Measurements from ENCODE around the gene PPP2R2C. TPM values are rescaled to one million over a fixed set of nuclear protein-coding genes. Genes with fewer than 3 reads are reported as not detected.

PPP2R2C gene
- total RNA-seq, 1 experiment from 2014 or later: 26.7 TPM

DNA sequence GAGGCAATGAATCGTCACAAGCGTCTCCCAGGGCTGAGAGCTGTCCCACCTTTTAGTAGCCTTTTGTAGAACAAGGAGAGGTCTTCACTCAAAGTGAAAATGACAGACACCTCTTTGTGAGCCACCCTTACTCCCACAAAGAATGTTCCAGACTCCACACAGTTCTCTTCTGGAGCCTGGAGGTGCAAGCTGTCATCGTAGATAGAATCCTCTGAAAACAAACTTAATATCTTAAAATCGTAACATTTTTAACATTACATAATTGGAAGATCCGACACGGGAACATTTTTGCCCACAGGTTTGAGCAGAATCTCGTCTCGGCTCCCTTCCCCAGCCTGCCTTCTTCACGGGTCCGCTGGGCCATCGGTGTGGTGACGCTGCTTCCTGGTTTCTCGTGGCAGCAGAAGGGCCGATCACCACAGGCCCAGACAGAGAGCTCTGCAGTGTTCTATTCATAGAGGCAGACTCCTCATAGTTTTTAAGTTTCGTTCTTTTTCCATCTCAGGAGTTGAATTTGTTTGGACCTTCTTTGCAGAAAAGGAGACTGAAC, 175.1 kb downstream of the PPP2R2C start:
- CTCF ChIA-PET: no interaction called here
- Histone ChIP-seq H3K36me3 (ENCODE audit: control insufficient read depth, insufficient read depth, low read length) (no peaks in the 10 kb centered on the region), H3K4me1 (ENCODE audit: control insufficient read depth, insufficient read depth, low read length) (no peaks in the 10 kb centered on the region), H3K27ac (ENCODE audit: low read length) (no peak overlapping the region), H3K4me3 (ENCODE audit: low read depth in 2 of 2, low read length in 2 of 2) (no peak overlapping the region), H3K27me3 (ENCODE audit: control insufficient read depth, insufficient read depth, low read length) (no peaks in the 10 kb centered on the region), H3K9me3 (ENCODE audit: control insufficient read depth, insufficient read depth, low read depth, low read length) (no peaks in the 10 kb centered on the region)
- TF ChIP-seq TCF7L2 (IDR thresholded peaks at IDR 0.05; ENCODE audit: low read depth, low read length): no peak
- TF ChIP-seq, protein P1, sequence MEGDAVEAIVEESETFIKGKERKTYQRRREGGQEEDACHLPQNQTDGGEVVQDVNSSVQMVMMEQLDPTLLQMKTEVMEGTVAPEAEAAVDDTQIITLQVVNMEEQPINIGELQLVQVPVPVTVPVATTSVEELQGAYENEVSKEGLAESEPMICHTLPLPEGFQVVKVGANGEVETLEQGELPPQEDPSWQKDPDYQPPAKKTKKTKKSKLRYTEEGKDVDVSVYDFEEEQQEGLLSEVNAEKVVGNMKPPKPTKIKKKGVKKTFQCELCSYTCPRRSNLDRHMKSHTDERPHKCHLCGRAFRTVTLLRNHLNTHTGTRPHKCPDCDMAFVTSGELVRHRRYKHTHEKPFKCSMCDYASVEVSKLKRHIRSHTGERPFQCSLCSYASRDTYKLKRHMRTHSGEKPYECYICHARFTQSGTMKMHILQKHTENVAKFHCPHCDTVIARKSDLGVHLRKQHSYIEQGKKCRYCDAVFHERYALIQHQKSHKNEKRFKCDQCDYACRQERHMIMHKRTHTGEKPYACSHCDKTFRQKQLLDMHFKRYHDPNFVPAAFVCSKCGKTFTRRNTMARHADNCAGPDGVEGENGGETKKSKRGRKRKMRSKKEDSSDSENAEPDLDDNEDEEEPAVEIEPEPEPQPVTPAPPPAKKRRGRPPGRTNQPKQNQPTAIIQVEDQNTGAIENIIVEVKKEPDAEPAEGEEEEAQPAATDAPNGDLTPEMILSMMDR (IDR thresholded peaks at IDR 0.05): no peak
- TF ChIP-seq SIN3A (IDR thresholded peaks at IDR 0.05; ENCODE audit: borderline replicate concordance, insufficient read depth, low read depth, low read length): no peak
- ATAC-seq: no peak
- in situ Hi-C loops (cut with HindIII; ENCODE audit: low pct_unique_long_range_greater_than_20kb, low sequenced_read_pairs) (no loop called here), intact Hi-C loops (cut with micrococcal nuclease; ENCODE audit: unreplicated experiment) (no loop called here)
- no TSS peak for BruUV-seq (replicated peaks)
- no peak for DNase-seq (ENCODE audit: low read depth, low spot score)
- POLR2A ChIA-PET: no interaction called here

- intact Hi-C loops (cut with micrococcal nuclease; ENCODE audit: unreplicated experiment) (no loop called here), in situ Hi-C loops (cut with HindIII; ENCODE audit: low pct_unique_long_range_greater_than_20kb, low sequenced_read_pairs) (no loop called here)
- ChIA-PET POLR2A (no interaction called here), CTCF (no interaction called here)
- no TSS peak for BruUV-seq (replicated peaks)
- no peaks in the 10 kb centered on the region for H3K27me3 ChIP-seq (ENCODE audit: control insufficient read depth, insufficient read depth, low read length)
- no peaks in the 10 kb centered on the region for H3K9me3 ChIP-seq (ENCODE audit: control insufficient read depth, insufficient read depth, low read depth, low read length)
- H3K4me1 ChIP-seq (ENCODE audit: control insufficient read depth, insufficient read depth, low read length): no peaks in the 10 kb centered on the region
- H3K4me3 ChIP-seq (ENCODE audit: low read depth in 2 of 2, low read length in 2 of 2): no peak overlapping the region
- TF ChIP-seq TCF7L2 (IDR thresholded peaks at IDR 0.05; ENCODE audit: low read depth, low read length) (no peak), POLR2AphosphoS5 (IDR thresholded peaks at IDR 0.05; ENCODE audit: low read depth, low read length) (no peak)
- TF ChIP-seq, protein P1 (IDR thresholded peaks at IDR 0.05): no peak
- DNase-seq (ENCODE audit: low read depth, low spot score) (no peak), ATAC-seq (no peak)
- no peaks in the 10 kb centered on the region for H3K36me3 ChIP-seq (ENCODE audit: control insufficient read depth, insufficient read depth, low read length)
- H3K27ac ChIP-seq (ENCODE audit: low read length): no peak overlapping the region
Measured at GRCh38 chr4:6296026-6296425, 176.4 kb downstream of the PPP2R2C start.

GRCh38 chr4:6295495-6295894, 176.9 kb downstream of the PPP2R2C start:
- intact Hi-C loops (cut with micrococcal nuclease; ENCODE audit: unreplicated experiment) (no loop called here), in situ Hi-C loops (cut with HindIII; ENCODE audit: low pct_unique_long_range_greater_than_20kb, low sequenced_read_pairs) (no loop called here)
- Histone ChIP-seq H3K27me3 (ENCODE audit: control insufficient read depth, insufficient read depth, low read length) (no peaks in the 10 kb centered on the region), H3K9me3 (ENCODE audit: control insufficient read depth, insufficient read depth, low read depth, low read length) (no peaks in the 10 kb centered on the region), H3K4me3 (ENCODE audit: low read depth in 2 of 2, low read length in 2 of 2) (no peak overlapping the region), H3K4me1 (ENCODE audit: control insufficient read depth, insufficient read depth, low read length) (no peaks in the 10 kb centered on the region), H3K36me3 (ENCODE audit: control insufficient read depth, insufficient read depth, low read length) (no peaks in the 10 kb centered on the region), H3K27ac (ENCODE audit: low read length) (no peak overlapping the region)
- POLR2A ChIA-PET: no interaction called here
- ATAC-seq: no peak
- CTCF ChIA-PET: no interaction called here
- no peak for TF ChIP-seq TCF7L2 (IDR thresholded peaks at IDR 0.05; ENCODE audit: low read depth, low read length)
- no peak for TF ChIP-seq POLR2AphosphoS5 (IDR thresholded peaks at IDR 0.05; ENCODE audit: low read depth, low read length)
- TF ChIP-seq, protein P2, sequence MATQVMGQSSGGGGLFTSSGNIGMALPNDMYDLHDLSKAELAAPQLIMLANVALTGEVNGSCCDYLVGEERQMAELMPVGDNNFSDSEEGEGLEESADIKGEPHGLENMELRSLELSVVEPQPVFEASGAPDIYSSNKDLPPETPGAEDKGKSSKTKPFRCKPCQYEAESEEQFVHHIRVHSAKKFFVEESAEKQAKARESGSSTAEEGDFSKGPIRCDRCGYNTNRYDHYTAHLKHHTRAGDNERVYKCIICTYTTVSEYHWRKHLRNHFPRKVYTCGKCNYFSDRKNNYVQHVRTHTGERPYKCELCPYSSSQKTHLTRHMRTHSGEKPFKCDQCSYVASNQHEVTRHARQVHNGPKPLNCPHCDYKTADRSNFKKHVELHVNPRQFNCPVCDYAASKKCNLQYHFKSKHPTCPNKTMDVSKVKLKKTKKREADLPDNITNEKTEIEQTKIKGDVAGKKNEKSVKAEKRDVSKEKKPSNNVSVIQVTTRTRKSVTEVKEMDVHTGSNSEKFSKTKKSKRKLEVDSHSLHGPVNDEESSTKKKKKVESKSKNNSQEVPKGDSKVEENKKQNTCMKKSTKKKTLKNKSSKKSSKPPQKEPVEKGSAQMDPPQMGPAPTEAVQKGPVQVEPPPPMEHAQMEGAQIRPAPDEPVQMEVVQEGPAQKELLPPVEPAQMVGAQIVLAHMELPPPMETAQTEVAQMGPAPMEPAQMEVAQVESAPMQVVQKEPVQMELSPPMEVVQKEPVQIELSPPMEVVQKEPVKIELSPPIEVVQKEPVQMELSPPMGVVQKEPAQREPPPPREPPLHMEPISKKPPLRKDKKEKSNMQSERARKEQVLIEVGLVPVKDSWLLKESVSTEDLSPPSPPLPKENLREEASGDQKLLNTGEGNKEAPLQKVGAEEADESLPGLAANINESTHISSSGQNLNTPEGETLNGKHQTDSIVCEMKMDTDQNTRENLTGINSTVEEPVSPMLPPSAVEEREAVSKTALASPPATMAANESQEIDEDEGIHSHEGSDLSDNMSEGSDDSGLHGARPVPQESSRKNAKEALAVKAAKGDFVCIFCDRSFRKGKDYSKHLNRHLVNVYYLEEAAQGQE (IDR thresholded peaks at IDR 0.05; ENCODE audit: insufficient read depth in 1 of 2, low read depth in 2 of 2, low read length in 1 of 2): no peak
- TF ChIP-seq SIN3A (IDR thresholded peaks at IDR 0.05; ENCODE audit: borderline replicate concordance, insufficient read depth, low read depth, low read length): no peak
- TF ChIP-seq, protein P1 (IDR thresholded peaks at IDR 0.05): no peak
- DNase-seq (ENCODE audit: low read depth, low spot score): no peak
- no TSS peak for BruUV-seq (replicated peaks)
